ENCODE results near the gene TIMP3. TPM values are rescaled to one million over a fixed set of nuclear protein-coding genes. Genes with fewer than 3 reads are reported as not detected.

TIMP3 gene
- polyA plus RNA-seq, 1 of the 3 experiments (the other 2 are of a cell fraction): 26.1 TPM

DNA sequence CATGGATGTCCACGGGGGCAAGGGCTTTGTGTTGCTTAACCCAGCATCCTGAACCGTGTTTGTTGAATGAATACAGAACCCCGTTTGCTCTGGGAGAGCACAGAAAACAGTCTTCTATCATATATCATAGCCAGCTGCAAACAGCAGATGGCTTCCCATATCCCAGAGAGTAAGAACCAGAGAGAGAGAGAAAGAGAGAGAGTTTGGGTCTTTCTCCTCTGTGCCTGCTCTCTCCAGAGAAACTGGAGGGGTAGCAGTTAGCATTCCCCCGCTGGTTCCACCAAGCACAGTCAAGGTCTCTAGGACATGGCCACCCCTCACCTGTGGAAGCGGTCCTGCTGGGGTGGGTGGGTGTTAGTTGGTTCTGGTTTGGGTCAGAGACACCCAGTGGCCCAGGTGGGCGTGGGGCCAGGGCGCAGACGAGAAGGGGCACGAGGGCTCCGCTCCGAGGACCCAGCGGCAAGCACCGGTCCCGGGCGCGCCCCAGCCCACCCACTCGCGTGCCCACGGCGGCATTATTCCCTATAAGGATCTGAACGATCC, 440 bp upstream of the TIMP3 start:
- no peak overlapping the region; a peak in 1 of 4 replicates for H3K27ac ChIP-seq (ENCODE audit: low read depth in 2 of 2, low read length in 1 of 2)
- no peak overlapping the region for H2AFZ ChIP-seq (ENCODE audit: low read depth)

More for the DNA sequence above, 440 bp upstream of the TIMP3 start:
- DNase-seq: no peak
- Histone ChIP-seq H3K36me3 (replicated peaks in 1 of 2; ENCODE audit: control insufficient read depth in 1 of 2, insufficient read depth in 2 of 2, low read length in 1 of 2) (no peaks in the 10 kb centered on the region), H3K4me1 (ENCODE audit: control insufficient read depth in 1 of 2, insufficient read depth in 2 of 2, low read depth in 1 of 2, low read length in 1 of 2) (peaks cover 8 to 33% of the 10 kb centered on the region in 2 experiments; a peak in 3 of 4 replicates), H3K4me2 (peak overlapping the region; percentile 85; the same call in 1 of the 2 replicates), H4K20me1 (ENCODE audit: insufficient read depth) (0 out of 2 replicates have a peak, but pooled peaks cover 11% of the 10 kb centered on the region), H3K27me3 (ENCODE audit: insufficient read depth) (no peaks in the 10 kb centered on the region), H3K4me3 (ENCODE audit: low read depth in 2 of 2, low read length in 1 of 2) (peak overlapping the region; percentile 63 to 71), H3K9ac (no peak overlapping the region), H3K9me3 (no peaks in the 10 kb centered on the region), H3F3A (replicated peaks; ENCODE audit: insufficient read depth) (no peaks in the 10 kb centered on the region), H3K79me2 (ENCODE audit: insufficient read depth) (peaks cover 11% of the 10 kb centered on the region; the same call in 1 of the 2 replicates), H3K9me2 (no peaks in the 10 kb centered on the region)
- TF ChIP-seq SIN3A (IDR thresholded peaks at IDR 0.05; ENCODE audit: borderline replicate concordance, low read depth, low read length): no peak
- TF ChIP-seq, protein P1, sequence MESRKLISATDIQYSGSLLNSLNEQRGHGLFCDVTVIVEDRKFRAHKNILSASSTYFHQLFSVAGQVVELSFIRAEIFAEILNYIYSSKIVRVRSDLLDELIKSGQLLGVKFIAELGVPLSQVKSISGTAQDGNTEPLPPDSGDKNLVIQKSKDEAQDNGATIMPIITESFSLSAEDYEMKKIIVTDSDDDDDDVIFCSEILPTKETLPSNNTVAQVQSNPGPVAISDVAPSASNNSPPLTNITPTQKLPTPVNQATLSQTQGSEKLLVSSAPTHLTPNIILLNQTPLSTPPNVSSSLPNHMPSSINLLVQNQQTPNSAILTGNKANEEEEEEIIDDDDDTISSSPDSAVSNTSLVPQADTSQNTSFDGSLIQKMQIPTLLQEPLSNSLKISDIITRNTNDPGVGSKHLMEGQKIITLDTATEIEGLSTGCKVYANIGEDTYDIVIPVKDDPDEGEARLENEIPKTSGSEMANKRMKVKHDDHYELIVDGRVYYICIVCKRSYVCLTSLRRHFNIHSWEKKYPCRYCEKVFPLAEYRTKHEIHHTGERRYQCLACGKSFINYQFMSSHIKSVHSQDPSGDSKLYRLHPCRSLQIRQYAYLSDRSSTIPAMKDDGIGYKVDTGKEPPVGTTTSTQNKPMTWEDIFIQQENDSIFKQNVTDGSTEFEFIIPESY (IDR thresholded peaks at IDR 0.05; ENCODE audit: borderline replicate concordance, low read depth): no peak
- no peak for TF ChIP-seq FOXM1 (IDR thresholded peaks at IDR 0.05; ENCODE audit: low read depth)
- TF ChIP-seq REST (IDR thresholded peaks at IDR 0.05; ENCODE audit: low read depth, low read length): no peak
- TF ChIP-seq RFX5 (IDR thresholded peaks at IDR 0.05; ENCODE audit: low read length): no peak
- no peak for TF ChIP-seq FOXJ3 (CRISPR knock-in tag; IDR thresholded peaks at IDR 0.05)
- no peak for TF ChIP-seq POLR2AphosphoS5 (IDR thresholded peaks at IDR 0.05; ENCODE audit: low read depth, low read length)
- no peak for TF ChIP-seq FOSL2 (IDR thresholded peaks at IDR 0.05; ENCODE audit: borderline replicate concordance, low read depth)
- no peak for TF ChIP-seq EP300 (IDR thresholded peaks at IDR 0.05; ENCODE audit: borderline replicate concordance in 1 of 2, low read depth in 1 of 2, low read length in 1 of 2)
- TF ChIP-seq GABPA (IDR thresholded peaks at IDR 0.05; ENCODE audit: low read depth): no peak
- TF ChIP-seq NRF1 (IDR thresholded peaks at IDR 0.05; ENCODE audit: low read depth, low read length): no peak
- TF ChIP-seq JUND (IDR thresholded peaks at IDR 0.05): no peak
- ChIA-PET POLR2A (interaction anchor here (1.0 to 1.3 kb wide), 2 partner anchors 104 to 194 kb away, joined by 3 read pairs; no protein-coding TSS in a partner anchor), CTCF (interaction anchor here (1.0 to 12.7 kb wide), 10 partner anchors 9 to 272 kb away, joined by 3 to 93 read pairs (median 4); no protein-coding TSS in a partner anchor)
- 31% methylated on average over 10 of the region's 21 CpGs for WGBS (ENCODE audit: low lambda C conversion rate)

All from SK-N-SH (cell line).